Lower lobe of right lung (tissue), 2 donors: ENCODE results near the gene FGF4. TPM values are rescaled to one million over a fixed set of nuclear protein-coding genes. Genes with fewer than 3 reads are reported as not detected.

Source experiments
- ATAC-seq, 2 donors: fragments of 200-7000 bp; cut with Tn5 transposase; one replicate each; pipeline ENCODE4 v1.9.1; 2020 to 2022; ENCODE audit warnings: mild to moderate bottlenecking in 2 of 2, moderate library complexity in 2 of 2
- DNase-seq: peaks from one replicate; pipeline ENCODE4 v3.0.0-alpha.2; 2020
- H3K27ac ChIP-seq: fragments of 200-600 bp; one replicate; pipeline ENCODE4 v1.8.0; 2022
- H3K27me3 ChIP-seq: fragments of 200-600 bp; one replicate; pipeline ENCODE4 v1.8.0; 2022; ENCODE audit warnings: low read depth
- H3K36me3 ChIP-seq: fragments of 200-600 bp; one replicate; pipeline ENCODE4 v1.8.0; 2022; ENCODE audit warnings: mild to moderate bottlenecking
- H3K4me1 ChIP-seq: fragments of 200-600 bp; one replicate; pipeline ENCODE4 v1.8.0; 2022
- H3K4me3 ChIP-seq: fragments of 200-600 bp; one replicate; pipeline ENCODE4 v1.8.0; 2022; ENCODE audit warnings: mild to moderate bottlenecking
- H3K9me3 ChIP-seq: fragments of 200-600 bp; one replicate; pipeline ENCODE4 v1.8.0; 2022
- intact Hi-C: fragments of 100-400 bp; cut with DNase I; formaldehyde crosslinking; loops from one replicate; pipeline ENCODE4 v1.11.0; 2022
- long read RNA-seq: library from polyadenylated mRNA; unstranded; transcript quantifications from one replicate; pipeline ENCODE4 v2.0.0, GENCODE V29; 2021
- total RNA-seq: library from RNA; stranded (reverse); fragmentation: NEBNext Ultra II Directional; extraction: Animal tissue kit (Norgen Biotek cat#: 25700); gene quantifications from one replicate; pipeline ENCODE4 v1.2.1, GENCODE V29; 2021
- TF ChIP-seq, protein P1 (sequence below): fragments of 200-600 bp; IDR thresholded peaks from one replicate; pipeline ENCODE4 v1.8.0; 2022; ENCODE audit warnings: antibody characterized with exemption, mild to moderate bottlenecking
- donor health status: DM: no; HTN: yes; CAD: no; lungs with severe emphysema.

The FGF4 gene, protein sequence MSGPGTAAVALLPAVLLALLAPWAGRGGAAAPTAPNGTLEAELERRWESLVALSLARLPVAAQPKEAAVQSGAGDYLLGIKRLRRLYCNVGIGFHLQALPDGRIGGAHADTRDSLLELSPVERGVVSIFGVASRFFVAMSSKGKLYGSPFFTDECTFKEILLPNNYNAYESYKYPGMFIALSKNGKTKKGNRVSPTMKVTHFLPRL
- not detected for total RNA-seq
- long read RNA-seq: 0 reads

DNA sequence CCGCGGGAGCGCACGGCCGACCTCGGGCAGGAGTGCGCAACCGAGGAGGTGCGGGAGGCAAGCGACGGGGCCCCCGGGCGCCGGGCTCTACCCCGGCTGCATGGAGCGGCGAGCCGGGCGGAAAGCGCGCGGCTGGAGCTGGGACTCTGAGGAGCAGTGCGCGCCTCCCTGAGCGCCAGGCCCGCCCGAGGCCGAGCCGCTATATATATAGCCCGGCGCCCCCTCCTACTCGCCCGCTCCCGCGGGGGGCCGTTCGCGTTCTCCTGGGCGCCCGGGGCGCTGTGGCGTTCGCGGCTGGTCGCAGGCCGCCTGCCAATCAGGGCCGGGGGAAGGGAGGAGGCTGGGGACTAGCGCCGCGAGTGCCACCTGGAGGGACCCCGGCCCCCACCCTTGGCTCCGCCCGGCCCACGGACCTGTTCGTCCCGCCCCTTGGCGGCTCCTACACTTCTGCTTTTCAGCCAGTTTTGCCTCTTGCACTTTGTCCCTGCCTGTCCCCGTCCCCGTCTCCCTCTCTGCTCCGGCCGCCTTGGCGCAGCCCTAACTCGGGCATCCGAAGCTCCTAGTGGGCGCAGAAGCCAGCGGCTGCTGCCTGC is at the start of gene FGF4:
Gene FGF4 (minus strand): TSS at position 179 of the 593 bp plus-strand sequence. CDS start 257 bp downstream, outside the sequence.
- Histone ChIP-seq H3K4me3 (no peak within 1 kb of the TSS), H3K27me3 (peaks cover 71% of the 10 kb centered on the region), H3K27ac (no peak within 1 kb of the TSS), H3K36me3 (no peaks in the 10 kb centered on the region), H3K4me1 (no peaks in the 10 kb centered on the region), H3K9me3 (no peaks in the 10 kb centered on the region)
- DNase-seq (no peak), ATAC-seq (no peak)
- TF ChIP-seq, protein P1, sequence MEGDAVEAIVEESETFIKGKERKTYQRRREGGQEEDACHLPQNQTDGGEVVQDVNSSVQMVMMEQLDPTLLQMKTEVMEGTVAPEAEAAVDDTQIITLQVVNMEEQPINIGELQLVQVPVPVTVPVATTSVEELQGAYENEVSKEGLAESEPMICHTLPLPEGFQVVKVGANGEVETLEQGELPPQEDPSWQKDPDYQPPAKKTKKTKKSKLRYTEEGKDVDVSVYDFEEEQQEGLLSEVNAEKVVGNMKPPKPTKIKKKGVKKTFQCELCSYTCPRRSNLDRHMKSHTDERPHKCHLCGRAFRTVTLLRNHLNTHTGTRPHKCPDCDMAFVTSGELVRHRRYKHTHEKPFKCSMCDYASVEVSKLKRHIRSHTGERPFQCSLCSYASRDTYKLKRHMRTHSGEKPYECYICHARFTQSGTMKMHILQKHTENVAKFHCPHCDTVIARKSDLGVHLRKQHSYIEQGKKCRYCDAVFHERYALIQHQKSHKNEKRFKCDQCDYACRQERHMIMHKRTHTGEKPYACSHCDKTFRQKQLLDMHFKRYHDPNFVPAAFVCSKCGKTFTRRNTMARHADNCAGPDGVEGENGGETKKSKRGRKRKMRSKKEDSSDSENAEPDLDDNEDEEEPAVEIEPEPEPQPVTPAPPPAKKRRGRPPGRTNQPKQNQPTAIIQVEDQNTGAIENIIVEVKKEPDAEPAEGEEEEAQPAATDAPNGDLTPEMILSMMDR: no peak
- intact Hi-C loops: no loop called here

DNA sequence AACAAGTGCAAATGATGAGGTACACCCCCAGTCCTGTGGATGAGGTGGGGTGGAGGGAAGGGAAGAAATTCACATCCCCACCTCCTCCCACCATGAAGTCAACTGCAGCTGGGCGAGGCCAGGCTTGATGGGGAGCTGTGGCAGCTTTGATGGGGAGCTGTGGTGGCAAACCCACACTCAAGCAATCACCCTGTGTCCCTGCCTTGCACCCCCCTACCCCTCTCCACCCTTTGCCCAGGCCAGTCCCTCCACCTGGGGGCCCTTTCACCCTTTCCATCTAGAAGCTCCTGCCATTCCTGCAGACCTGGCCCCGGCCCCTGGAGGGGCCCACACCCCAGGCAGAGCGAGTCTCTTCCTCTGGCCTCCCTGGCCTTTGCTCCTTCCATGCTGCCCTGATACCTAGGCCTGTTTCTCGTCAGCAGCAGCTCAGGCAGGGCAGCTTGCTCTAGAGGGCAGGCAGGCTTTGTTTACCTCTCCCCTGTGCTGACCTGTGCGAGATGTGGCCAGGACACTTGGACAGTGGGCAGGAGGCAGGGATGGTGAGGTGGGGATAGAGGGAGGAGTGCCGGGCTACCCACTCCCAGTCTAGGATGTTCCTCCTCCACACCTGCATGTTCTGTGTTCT is 48.6 kb upstream of the FGF4 start:
- H3K27me3 ChIP-seq: peaks cover 47% of the 10 kb centered on the region
- H3K27ac ChIP-seq: no peak overlapping the region
- intact Hi-C loops: no loop called here
- H3K9me3 ChIP-seq: no peaks in the 10 kb centered on the region
- H3K4me3 ChIP-seq: no peak overlapping the region
- ATAC-seq: no peak
- no peaks in the 10 kb centered on the region for H3K36me3 ChIP-seq
- H3K4me1 ChIP-seq: no peaks in the 10 kb centered on the region
- TF ChIP-seq, protein P1: no peak
- no peak for DNase-seq

DNA sequence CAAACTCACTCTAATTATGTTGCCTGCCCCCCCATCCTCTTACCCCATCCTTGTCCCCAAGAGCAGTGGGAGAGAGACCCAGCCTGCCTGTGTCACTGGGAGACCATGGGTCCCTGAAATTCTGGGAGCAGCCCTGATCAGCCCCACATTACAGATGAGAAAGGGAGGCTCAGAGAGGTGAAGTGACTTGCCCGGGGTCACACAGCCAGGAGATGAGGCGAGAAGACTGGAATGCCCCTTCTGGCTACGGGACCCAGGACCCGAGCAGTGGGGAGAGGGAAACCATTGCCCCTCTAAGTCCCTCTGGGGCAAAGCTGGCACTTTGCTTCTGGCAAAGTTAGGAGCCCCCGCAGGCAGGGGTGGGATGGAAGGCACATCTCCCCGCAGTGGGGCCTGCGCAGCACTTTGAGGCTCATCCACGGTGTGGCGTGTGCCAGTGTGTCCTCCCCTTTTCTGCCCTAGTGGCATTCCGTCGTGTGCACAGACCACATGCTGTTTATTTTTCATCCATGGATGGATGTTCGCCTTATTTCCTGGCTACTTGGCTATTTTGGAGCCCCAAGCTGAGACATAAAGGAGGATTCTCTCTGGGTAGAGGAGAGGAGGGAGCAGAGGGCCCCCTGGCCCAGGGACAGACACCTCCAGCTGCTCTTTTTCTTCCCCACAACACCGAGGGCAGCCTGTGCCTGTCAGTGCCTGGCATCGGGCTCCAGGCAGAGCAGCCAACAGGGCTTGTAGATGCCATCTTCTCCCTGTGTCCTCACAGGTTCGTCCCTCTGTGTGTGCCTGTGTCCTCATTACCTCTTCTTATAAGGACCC is 47.7 kb upstream of the FGF4 start:
- TF ChIP-seq, protein P1: no peak
- Histone ChIP-seq H3K36me3 (no peaks in the 10 kb centered on the region), H3K4me3 (no peak overlapping the region), H3K27ac (no peak overlapping the region), H3K27me3 (peaks cover 55% of the 10 kb centered on the region), H3K4me1 (no peaks in the 10 kb centered on the region), H3K9me3 (no peaks in the 10 kb centered on the region)
- no peak for ATAC-seq
- intact Hi-C loops: no loop called here
- DNase-seq: no peak

DNA sequence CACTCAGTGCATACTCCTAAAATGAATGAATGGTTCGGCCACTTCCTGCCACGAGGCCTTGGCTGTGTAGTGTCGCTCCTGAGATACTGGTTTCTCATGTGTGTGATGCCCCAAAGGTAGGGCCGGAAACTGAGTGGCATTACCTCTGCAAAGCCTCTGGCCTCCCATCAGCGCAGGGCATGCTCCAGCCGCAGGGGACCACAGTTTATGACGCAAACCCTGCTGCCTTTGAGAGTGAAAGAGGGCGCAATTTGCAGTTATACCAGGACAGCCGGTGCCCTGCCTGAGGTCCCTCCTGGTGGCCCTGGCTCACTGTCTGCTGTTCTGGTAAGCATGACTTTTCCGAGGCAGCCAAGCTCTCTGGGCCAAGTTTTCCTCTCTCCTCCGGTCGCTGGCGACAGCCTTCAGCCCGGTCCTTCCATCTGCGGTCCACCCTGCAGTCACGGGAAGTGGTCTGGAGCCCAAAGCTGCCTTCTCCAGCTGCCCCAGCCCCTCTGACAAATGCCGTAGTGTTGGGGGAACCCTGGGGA is 46.4 kb upstream of the FGF4 start:
- TF ChIP-seq, protein P1: no peak
- intact Hi-C loops: no loop called here
- H3K27me3 ChIP-seq: peaks cover 68% of the 10 kb centered on the region
- H3K4me3 ChIP-seq: no peak overlapping the region
- no peaks in the 10 kb centered on the region for H3K9me3 ChIP-seq
- H3K36me3 ChIP-seq: no peaks in the 10 kb centered on the region
- ATAC-seq (no peak), DNase-seq (no peak)
- H3K27ac ChIP-seq: no peak overlapping the region
- H3K4me1 ChIP-seq: no peaks in the 10 kb centered on the region

DNA sequence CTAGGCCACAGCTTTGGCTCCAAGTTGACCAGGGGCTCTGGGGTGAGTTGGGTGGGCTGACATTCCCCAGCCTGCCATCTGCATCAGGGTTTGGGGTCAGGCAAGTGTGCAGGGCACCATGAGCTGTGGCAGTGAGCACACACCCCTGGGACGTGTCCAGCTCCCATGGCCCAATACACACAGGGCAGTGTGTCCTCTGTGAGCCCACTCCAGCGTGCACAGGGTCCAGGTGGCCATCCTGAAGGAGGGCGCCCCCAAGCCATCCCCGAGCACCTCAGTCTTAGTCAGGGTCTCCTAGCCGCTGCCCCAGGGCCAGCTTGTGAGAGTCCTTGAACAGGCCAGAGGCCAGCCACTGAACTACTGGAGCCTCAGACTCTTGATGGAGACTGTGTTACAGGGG is 45.3 kb upstream of the FGF4 start:
- Histone ChIP-seq H3K27ac (no peak overlapping the region), H3K4me3 (no peak overlapping the region), H3K4me1 (no peaks in the 10 kb centered on the region), H3K9me3 (no peaks in the 10 kb centered on the region), H3K36me3 (no peaks in the 10 kb centered on the region), H3K27me3 (peaks cover 73% of the 10 kb centered on the region)
- TF ChIP-seq, protein P1: no peak
- DNase-seq: no peak
- ATAC-seq: no peak
- intact Hi-C loops: no loop called here
